Lung microvascular endothelial cell (primary cell): Measurements from ENCODE around the gene EPHB3. TPM values are rescaled to one million over a fixed set of nuclear protein-coding genes. Genes with fewer than 3 reads are reported as not detected.

Experiments
- DNase-seq, 2 donors: peaks; one replicate each; pipeline versions ENCODE4 v3.0.0 to v3.0.0-alpha.2; 2010; ENCODE audit warnings: low read depth in 2 of 2
- total RNA-seq: library from RNA; depleted of rRNA; stranded (reverse); fragments of >200 nt; gene quantifications from 2 replicates; pipeline ENCODE4 v1.2.1, GENCODE V29; 2014

EPHB3 gene
- total RNA-seq, 1 donor from 2014 or later = 0.60 TPM

GRCh38 chr3:184579513-184579912 lies 17.9 kb downstream of the EPHB3 start:
- no peak for DNase-seq

- no peak for DNase-seq
These were observed 18.8 kb downstream of the EPHB3 start for GRCh38 chr3:184580376-184580775.

DNA sequence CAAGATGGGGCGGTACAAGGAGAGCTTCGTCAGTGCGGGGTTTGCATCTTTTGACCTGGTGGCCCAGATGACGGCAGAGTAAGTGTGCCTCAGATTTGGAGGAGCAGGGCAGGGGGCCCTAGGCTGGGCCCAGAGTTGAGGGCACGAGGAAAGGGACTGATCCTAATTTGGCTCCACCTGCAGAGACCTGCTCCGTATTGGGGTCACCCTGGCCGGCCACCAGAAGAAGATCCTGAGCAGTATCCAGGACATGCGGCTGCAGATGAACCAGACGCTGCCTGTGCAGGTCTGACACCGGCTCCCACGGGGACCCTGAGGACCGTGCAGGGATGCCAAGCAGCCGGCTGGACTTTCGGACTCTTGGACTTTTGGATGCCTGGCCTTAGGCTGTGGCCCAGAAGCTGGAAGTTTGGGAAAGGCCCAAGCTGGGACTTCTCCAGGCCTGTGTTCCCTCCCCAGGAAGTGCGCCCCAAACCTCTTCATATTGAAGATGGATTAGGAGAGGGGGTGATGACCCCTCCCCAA lies 19.8 kb downstream of the EPHB3 start:
- DNase-seq = no peak

DNA sequence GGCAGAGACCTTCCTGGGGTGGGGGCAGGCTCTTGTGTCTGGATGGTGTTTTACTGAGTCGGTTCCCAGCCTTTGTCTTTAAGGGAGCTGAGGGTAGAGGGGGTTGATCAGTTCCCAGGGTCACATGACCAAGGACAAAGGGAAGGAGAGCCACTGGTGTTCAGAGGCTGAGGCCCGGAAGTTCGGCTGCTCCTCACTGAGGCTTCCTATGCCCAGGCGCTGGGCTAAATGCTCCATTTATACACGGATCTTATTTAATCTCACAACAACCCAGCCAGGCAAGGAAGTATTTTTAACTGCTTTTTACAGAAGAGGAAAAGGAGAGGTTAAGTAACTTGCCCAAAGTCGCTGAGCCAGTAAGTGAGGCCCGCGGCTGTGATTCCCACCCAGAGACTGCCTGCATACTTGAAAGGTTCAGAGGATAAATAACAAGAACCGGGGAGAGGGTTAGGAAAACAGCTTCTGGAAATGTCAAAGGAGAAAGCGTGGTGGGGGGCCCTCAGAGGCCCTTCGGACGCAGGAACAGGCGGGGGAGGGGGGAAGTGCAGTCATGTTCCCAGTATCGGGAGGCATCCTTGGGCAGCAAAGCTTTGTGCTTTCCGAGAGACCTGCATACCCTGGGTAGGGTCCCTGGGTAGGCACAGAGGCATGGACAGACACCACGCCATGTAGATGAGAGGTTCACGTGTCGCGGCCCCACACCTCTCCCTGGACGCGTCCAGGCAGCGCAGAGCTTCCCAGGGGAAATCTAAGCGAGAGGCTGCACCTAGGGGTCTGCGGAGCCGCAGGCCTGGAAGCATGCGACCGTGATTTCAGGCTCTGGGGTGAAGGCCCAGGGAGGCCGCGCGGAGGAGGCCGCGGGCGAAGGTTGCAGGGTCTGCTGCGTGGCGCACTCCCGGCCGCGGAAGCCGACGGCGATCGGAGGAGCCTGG lies 21.3 kb downstream of the EPHB3 start:
- no peak for DNase-seq

DNA sequence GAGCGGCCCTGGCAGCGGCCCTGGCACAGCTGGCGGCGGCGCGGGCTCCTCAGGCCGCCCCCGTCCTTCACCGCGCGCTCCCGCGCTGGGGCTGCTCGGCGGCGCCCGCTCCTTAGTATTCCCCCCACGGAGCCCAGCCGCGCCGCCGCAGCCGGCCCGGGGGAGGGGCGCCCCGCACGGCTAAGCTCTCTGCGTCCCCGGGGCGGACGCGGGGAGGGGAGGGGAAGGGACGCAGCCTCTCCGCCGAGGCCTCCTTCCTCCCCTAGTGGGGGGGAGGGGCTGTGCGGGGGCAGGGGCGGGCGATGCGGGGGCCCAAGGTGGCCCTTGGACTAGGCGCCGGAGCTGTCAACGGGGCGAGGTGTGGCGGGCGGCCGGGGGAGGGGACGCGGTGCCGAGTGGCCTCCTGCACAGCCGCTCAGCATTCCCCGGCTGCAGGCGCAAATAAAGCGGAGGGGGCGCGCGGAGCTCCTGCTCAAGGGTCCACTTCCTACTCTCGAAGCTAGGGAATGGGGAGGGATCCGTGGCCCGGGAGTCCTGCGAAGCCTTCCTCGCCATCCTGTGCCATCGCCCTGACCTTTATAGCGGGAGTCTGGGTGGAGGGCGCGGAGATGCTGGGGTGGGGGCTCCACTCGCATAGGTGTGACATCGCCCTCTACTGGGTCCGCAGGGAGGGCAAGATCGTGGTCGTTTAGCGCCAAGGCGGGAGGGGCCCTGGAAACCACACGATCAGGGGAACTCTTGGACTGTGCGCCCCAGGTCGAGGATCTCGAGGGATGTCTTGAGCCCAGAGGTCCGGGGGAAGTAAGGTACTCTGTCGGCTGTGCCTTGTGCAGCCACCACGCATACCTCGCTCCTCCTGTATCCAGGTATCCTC lies 22.2 kb downstream of the EPHB3 start:
- no peak for DNase-seq

DNA sequence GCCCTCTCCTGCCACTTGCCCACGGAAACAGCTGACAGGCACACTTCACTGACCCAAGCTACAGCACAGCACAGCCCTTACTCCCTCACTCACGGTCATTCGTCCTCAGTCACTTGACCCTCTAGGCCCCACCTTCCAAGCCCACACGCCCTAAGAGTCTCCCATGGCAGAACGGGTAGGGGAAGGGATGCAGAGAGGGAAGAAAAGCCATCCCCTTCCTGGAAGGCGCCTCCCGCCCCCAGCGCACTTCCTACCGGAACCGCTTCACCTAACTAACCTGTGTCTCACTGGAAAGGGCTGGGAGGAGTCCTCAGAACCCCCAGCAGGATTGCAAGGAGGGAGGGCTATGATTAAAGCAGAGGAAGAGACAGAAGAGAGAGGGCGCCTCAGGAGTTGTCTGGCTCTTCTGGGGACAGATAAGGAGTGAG lies 22.9 kb downstream of the EPHB3 start:
- DNase-seq = no peak

DNA sequence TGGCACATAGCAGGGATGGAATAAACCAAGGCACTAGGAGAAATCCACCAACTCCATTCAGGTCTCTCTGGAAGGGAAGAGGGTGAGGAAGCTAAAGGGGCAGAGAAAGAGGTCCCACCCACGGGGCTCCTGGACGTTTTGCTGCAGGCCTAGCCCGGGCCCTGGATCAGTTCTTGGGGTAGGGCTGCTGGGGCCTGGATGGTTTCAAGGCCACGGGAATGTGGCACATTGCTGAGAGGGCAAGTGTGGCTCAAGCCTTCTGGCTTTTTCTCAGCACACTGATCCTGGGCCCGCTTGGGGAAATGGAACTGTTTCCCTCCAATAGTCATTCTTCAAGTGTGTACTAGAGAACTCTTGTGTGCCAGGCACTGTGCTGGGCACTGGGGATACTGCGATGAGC lies 24.0 kb downstream of the EPHB3 start:
- DNase-seq = no peak

GRCh38 chr3:184586851-184587250 lies 25.3 kb downstream of the EPHB3 start:
- DNase-seq = no peak

GRCh38 chr3:184588776-184589175 lies 27.2 kb downstream of the EPHB3 start:
- no peak for DNase-seq

DNA sequence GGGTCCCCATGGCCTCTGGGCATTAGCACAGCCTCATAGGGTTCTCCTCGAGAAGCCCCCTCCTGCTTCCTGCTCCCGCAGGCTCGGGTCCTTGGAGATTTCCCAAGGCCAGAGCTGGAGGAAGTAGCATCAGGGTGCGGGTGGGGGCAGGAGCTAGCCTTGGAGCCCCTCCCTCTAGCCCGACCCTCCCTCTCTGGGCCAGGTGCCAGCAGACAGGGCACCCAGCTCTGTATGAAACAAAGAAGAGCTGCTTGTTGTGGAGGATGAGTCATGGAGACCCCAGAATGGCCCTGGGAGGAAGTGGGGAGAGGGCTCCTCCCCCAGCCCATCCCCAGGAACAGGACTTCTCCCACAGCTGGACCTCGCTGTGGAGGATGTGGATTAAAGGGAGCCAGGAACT lies 29.2 kb downstream of the EPHB3 start:
- no peak for DNase-seq

GRCh38 chr3:184591789-184592188 lies 30.2 kb downstream of the EPHB3 start:
- no peak for DNase-seq

- DNase-seq = no peak
These were observed 31.0 kb downstream of the EPHB3 start for GRCh38 chr3:184592371-184593219.

DNA sequence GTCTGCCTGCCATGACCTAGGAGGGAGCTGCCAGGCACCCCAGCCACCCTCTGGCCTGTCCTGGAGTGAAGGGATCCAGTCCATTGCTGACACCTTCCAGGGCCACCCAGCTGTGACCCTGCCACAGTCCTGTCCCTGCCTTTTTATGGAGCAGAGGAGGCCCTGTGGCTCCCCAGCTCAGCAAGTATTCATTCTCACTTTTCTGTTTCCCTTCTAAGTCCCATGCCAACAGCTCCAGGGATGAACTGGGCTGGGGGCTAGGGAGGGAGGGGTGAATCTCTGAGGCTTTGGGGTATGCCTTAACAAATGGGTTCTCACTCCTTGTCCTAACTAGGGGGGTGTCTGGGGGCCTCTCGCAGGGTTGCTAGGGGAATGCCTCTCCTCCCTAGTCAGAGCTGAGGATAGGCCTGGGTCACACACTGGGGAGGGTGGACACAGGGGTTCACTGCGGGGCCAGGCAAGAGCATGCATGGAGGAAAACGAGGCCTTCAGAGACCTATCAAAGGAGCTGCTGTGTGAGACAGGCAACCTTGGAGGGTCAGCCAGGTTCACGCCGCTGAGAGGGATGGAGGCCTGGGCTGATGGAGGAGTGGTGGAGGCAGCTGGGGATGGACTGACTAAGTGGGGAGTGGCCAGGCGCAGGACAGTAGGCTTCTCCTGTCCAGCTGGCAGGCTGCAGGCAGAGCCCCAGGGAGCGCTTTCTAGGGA lies 31.8 kb downstream of the EPHB3 start:
- DNase-seq = no peak

DNA sequence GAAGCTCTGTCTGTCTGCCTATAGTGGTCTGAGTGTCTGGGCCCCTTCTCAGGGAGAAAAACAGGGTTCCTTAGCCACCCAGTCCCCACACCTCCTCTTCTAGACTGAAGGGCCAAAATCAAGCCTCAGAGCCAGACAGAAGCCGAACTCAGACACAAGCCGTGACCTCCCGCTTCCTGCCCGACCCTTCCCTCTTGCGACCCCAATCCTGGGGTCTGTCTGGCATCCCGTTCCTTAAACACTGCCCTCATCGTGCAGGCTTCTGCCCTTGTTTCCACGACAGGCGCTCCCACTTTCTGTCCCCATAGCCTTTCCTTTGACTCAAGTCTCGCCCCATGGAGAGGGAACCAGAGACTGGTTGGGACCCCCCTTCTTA lies 32.3 kb downstream of the EPHB3 start:
- DNase-seq = no peak

GRCh38 chr3:184594371-184595001 lies 32.9 kb downstream of the EPHB3 start:
- DNase-seq = no peak

DNA sequence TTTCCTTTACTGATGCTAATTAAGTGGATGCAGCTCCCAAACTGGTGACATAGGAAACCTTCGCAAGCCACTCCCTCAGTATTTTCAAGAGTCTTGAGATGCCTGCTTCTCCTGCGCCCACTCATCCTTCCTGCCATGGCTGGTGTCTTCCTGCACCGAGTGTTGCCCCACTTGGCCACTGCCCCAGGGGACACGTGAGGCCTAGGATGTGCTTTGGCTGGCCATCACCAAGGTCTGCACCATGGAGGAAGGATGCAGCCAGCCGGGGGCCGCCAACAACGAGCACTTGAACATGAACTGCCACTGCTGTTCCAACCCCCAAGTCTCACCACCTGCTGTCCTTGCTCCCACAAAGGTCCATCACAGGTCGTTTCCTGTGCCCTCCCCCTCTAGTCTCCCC lies 34.1 kb downstream of the EPHB3 start:
- no peak for DNase-seq

DNA sequence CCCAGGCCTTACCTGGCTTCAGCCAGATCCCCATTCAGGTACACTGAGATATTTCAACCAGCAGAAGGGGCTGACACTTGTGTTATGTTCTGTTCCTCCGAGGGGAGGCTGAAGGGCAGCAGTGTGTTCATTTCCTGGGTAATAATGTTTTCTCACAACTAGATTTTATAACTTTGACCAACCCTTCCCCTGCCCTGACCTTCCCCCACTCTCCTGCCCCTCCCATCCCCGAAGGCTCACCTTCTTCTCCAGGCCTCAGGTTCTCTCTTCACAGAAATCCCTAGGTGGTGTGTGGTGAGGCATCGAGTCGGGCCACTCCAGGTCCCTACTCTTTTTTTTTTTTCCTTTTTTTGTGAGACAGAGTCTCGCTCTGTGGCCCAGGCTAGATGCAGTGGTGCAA lies 34.6 kb downstream of the EPHB3 start:
- DNase-seq = no peak

GRCh38 chr3:184596886-184597575 lies 35.4 kb downstream of the EPHB3 start:
- no peak for DNase-seq

GRCh38 chr3:184597829-184598573 lies 36.4 kb downstream of the EPHB3 start:
- DNase-seq = no peak
